HepG2 (cell line): ENCODE measurements around the gene CHID1. TPM values are rescaled to one million over a fixed set of nuclear protein-coding genes. Genes with fewer than 3 reads are reported as not detected.
A peak's percentile ranks its signal among the peaks of the same experiment; 100 is the strongest.

ENCODE experiments used
- GATA4 ChIP-seq: sonication (generic); IDR thresholded peaks from 2 replicates; pipeline ENCODE4 v1.6.1; 2016; ENCODE audit warnings: antibody characterized with exemption, low read depth, borderline replicate concordance
- HDAC6 ChIP-seq: fragments of 200-600 bp; sonication (generic); IDR thresholded peaks from 2 replicates; pipeline ENCODE4 v1.7.0; 2017; ENCODE audit warnings: mild to moderate bottlenecking, antibody characterized with exemption, low read length, low read depth
- HES4 ChIP-seq: sonication (generic); formaldehyde crosslinking; IDR thresholded peaks from 2 replicates; pipeline ENCODE4 v1.9.0; 2021; ENCODE audit warnings: mild to moderate bottlenecking, missing genetic modification reagents, borderline replicate concordance
- HIC2 ChIP-seq: sonication (generic); formaldehyde crosslinking; IDR thresholded peaks from 2 replicates; pipeline ENCODE4 v1.9.0; 2022; ENCODE audit warnings: low read depth, missing genetic modification reagents
- HMG20B ChIP-seq: conservative IDR thresholded peaks from 2 replicates; pipeline ENCODE4 v1.6.1; 2016; ENCODE audit warnings: missing genetic modification reagents, missing compliant biosample characterization
- MATR3 ChIP-seq: sonication (generic); formaldehyde crosslinking; IDR thresholded peaks from 2 replicates; pipeline ENCODE4 v1.4.0; 2020; ENCODE audit warnings: missing genetic modification reagents
- NFRKB ChIP-seq: fragments of 450-650 bp; IDR thresholded peaks from 2 replicates; pipeline ENCODE4 v1.6.1; 2017
- POLR2AphosphoS5 ChIP-seq: IDR thresholded peaks from 2 replicates; pipeline ENCODE4 v1.6.1; 2012; ENCODE audit warnings: low read depth, low read length
- PRDM10 ChIP-seq: sonication (generic); formaldehyde crosslinking; IDR thresholded peaks from 2 replicates; pipeline ENCODE4 v1.4.0; 2020; ENCODE audit warnings: low read depth, missing genetic modification reagents
- RAD51 ChIP-seq: fragments of 450-650 bp; IDR thresholded peaks from 2 replicates; pipeline ENCODE4 v1.6.1; 2016; ENCODE audit warnings: borderline replicate concordance
- TFAP4 ChIP-seq: sonication (generic); IDR thresholded peaks from 2 replicates; pipeline ENCODE4 v1.6.1; 2016; ENCODE audit warnings: low read depth, borderline replicate concordance
- ZBTB21 ChIP-seq: sonication (generic); formaldehyde crosslinking; IDR thresholded peaks from 2 replicates; pipeline ENCODE4 v1.4.0; 2020; ENCODE audit warnings: missing genetic modification reagents
- ZFY ChIP-seq: sonication (generic); formaldehyde crosslinking; IDR thresholded peaks from 2 replicates; pipeline ENCODE4 v1.4.0; 2020; ENCODE audit warnings: missing genetic modification reagents
- ZNF547 ChIP-seq: sonication (generic); formaldehyde crosslinking; IDR thresholded peaks from 2 replicates; pipeline ENCODE4 v1.5.1; 2020; ENCODE audit warnings: mild to moderate bottlenecking, missing genetic modification reagents
- ZNF549 ChIP-seq: sonication (generic); formaldehyde crosslinking; IDR thresholded peaks from 2 replicates; pipeline ENCODE4 v1.5.0; 2020; ENCODE audit warnings: missing genetic modification reagents
- ZNF556 ChIP-seq: sonication (generic); formaldehyde crosslinking; IDR thresholded peaks from 2 replicates; pipeline ENCODE4 v1.4.0; 2020; ENCODE audit warnings: mild to moderate bottlenecking, missing genetic modification reagents, borderline replicate concordance
- ZNF562 ChIP-seq: sonication (generic); formaldehyde crosslinking; IDR thresholded peaks from 2 replicates; pipeline ENCODE4 v1.8.0; 2022; ENCODE audit warnings: missing genetic modification reagents, borderline replicate concordance
- ZNF589 ChIP-seq: sonication (generic); formaldehyde crosslinking; conservative IDR thresholded peaks from 2 replicates; pipeline ENCODE4 v1.8.0; 2022; ENCODE audit warnings: mild to moderate bottlenecking, moderate library complexity, missing genetic modification reagents
- ZNF710 ChIP-seq: sonication (generic); formaldehyde crosslinking; IDR thresholded peaks from 2 replicates; pipeline ENCODE4 v1.5.0; 2020; ENCODE audit warnings: mild to moderate bottlenecking, missing genetic modification reagents, borderline replicate concordance
- polyA plus RNA-seq, 8 experiments: library from polyadenylated mRNA; depleted of rRNA in 3 of 8; stranded (reverse) in 7 of 8; unstranded in 1 of 8; fragments of >200 nt; fragmentation: Illumina TruSeq in 4 of 8; extraction: Trizol in 4 of 8; gene quantifications; 2 replicates each; pipeline versions ENCODE4 v1.2.1 to v1.2.3, GENCODE V29; 2011 to 2016; ENCODE audit warnings: low read depth in 4 of 8, missing spikeins in 1 of 8, mixed read lengths in 1 of 8; ENCODE audit not compliant: insufficient read depth in 1 of 8
- total RNA-seq, 5 experiments: library from RNA; depleted of rRNA; stranded (reverse); fragments of >200 nt; fragmentation: Illumina TruSeq; extraction: Trizol; gene quantifications; 2 replicates each; pipeline ENCODE4 v1.2.3, GENCODE V29; 2016; ENCODE audit warnings: low read depth in 1 of 5

Gene CHID1
- total and polyA plus RNA-seq, 2 of the 13 experiments (the other 11 are each of a cell fraction or from before 2014, with no cell fraction given) = 65.1 to 93.6 TPM

GRCh38 chr11:827146-827896, 83.3 kb downstream of the CHID1 start (continued):
- no peak for TF ChIP-seq HDAC6
- peak; percentile 87 for TF ChIP-seq ZFY (CRISPR knock-in tag)
- no peak for TF ChIP-seq HIC2
- TF ChIP-seq MATR3 = no peak
- TF ChIP-seq HMG20B (CRISPR knock-in tag) = peak; percentile 45; the same call in 1 of the 2 replicates
- no peak; the same call in 1 of the 2 replicates for TF ChIP-seq GATA4
- peak; percentile 90; the same call in 1 of the 2 replicates for TF ChIP-seq ZNF556 (CRISPR knock-in tag)
- no peak for TF ChIP-seq ZNF549
- peak; percentile 55; the same call in 1 of the 2 replicates for TF ChIP-seq HES4 (CRISPR knock-in tag)
- no peak for TF ChIP-seq ZNF589 (CRISPR knock-in tag)
- no peak for TF ChIP-seq ZBTB21 (CRISPR knock-in tag)
- no peak for TF ChIP-seq ZNF710 (CRISPR knock-in tag)
- peak; percentile 44; the same call in 1 of the 2 replicates for TF ChIP-seq POLR2AphosphoS5
- no peak for TF ChIP-seq RAD51
- peak; percentile 86 for TF ChIP-seq ZNF547 (CRISPR knock-in tag)
- TF ChIP-seq ZNF562 (CRISPR knock-in tag) = no peak
- TF ChIP-seq TFAP4 = peak; percentile 14; the same call in 1 of the 2 replicates
- no peak for TF ChIP-seq NFRKB
- peak; percentile 53; the same call in 1 of the 2 replicates for TF ChIP-seq PRDM10 (CRISPR knock-in tag)
